NCI-H446 treated with DMSO at 0.1 percent for 48 hours (cell line): ENCODE data around the gene OR4D1.

Experiments used
- DNase-seq: peaks from one replicate; lab custom pipeline; 2025; lab: John Stamatoyannopoulos, UW

Gene OR4D1

GRCh38 chr17:58153671-58154070, 5.5 kb downstream of the OR4D1 start:
- no peak for DNase-seq

- DNase-seq, result no peak
Observed at GRCh38 chr17:58156839-58157803, 8.9 kb downstream of the OR4D1 start.

- DNase-seq, result no peak
Observed at GRCh38 chr17:58158181-58158580, 10.0 kb downstream of the OR4D1 start.

GRCh38 chr17:58161566-58161965, 13.4 kb downstream of the OR4D1 start:
- DNase-seq, result no peak

GRCh38 chr17:58165981-58166380, 17.8 kb downstream of the OR4D1 start:
- DNase-seq, result no peak

GRCh38 chr17:58166682-58167081, 18.5 kb downstream of the OR4D1 start, which contains the start of gene OR4D2:
Gene OR4D2 (plus strand): TSS chr17:58166982. CDS start chr17:58169656, 2,674 bp downstream.
- DNase-seq, result no peak

GRCh38 chr17:58170622-58171021, 22.4 kb downstream of the OR4D1 start:
- no peak for DNase-seq

GRCh38 chr17:58172369-58173071, 24.3 kb downstream of the OR4D1 start:
- DNase-seq, result no peak

GRCh38 chr17:58174871-58175270, 26.7 kb downstream of the OR4D1 start:
- no peak for DNase-seq

- no peak for DNase-seq
Observed at GRCh38 chr17:58176200-58176599, 28.0 kb downstream of the OR4D1 start.

GRCh38 chr17:58181796-58182195, 33.6 kb downstream of the OR4D1 start:
- DNase-seq, result no peak

GRCh38 chr17:58183514-58183913, 35.3 kb downstream of the OR4D1 start:
- no peak for DNase-seq

GRCh38 chr17:58184308-58184985, 36.3 kb downstream of the OR4D1 start:
- DNase-seq, result no peak

GRCh38 chr17:58184986-58185761, 37.0 kb downstream of the OR4D1 start:
- DNase-seq, result no peak

GRCh38 chr17:58186591-58186990, 38.4 kb downstream of the OR4D1 start:
- DNase-seq, result no peak

- no peak for DNase-seq
Observed at GRCh38 chr17:58187063-58187462, 38.9 kb downstream of the OR4D1 start.

GRCh38 chr17:58187675-58188074, 39.5 kb downstream of the OR4D1 start:
- DNase-seq, result no peak

GRCh38 chr17:58189436-58190146, 41.4 kb downstream of the OR4D1 start:
- DNase-seq, result no peak

- DNase-seq, result no peak
Observed at GRCh38 chr17:58191241-58191896, 43.2 kb downstream of the OR4D1 start.

- no peak for DNase-seq
Observed at GRCh38 chr17:58192612-58193011, 44.4 kb downstream of the OR4D1 start, which contains the start of gene EPX. Gene EPX (plus strand): TSS chr17:58192726. CDS start chr17:58192847, 121 bp downstream.
